A673 (cell line): ENCODE results near the gene TXNDC12. TPM values are rescaled to one million over a fixed set of nuclear protein-coding genes. Genes with fewer than 3 reads are reported as not detected.
"Not testable (repeated sequence)": the region's sequence is repeated elsewhere in the genome, so short reads cannot be mapped to it uniquely, and the experiment has no call there.

Source experiments
- BruUV-seq: library from RNA; stranded (reverse); fragments of 400-500 nt; replicated peaks from 2 replicates; lab custom pipeline; 2021; lab: Mats Ljungman, UMichigan
- CTCF ChIA-PET: fragments of 300-600 bp; sonication (Branson Sonifier 250); formaldehyde crosslinking; loops from one replicate; lab custom pipeline; 2022; ENCODE audit warnings: antibody characterized with exemption; lab: Charles Lee
- POLR2A ChIA-PET: fragments of 300-600 bp; sonication (Branson Sonifier 250); formaldehyde crosslinking; loops from one replicate; lab custom pipeline; 2022; ENCODE audit warnings: antibody characterized with exemption; ENCODE audit not compliant: low non-redundant PET; lab: Charles Lee
- DNase-seq: peaks from one replicate; pipeline ENCODE4 v3.0.0-alpha.2; 2015; ENCODE audit warnings: low spot score
- H3K27ac ChIP-seq: fragments of 200-600 bp; sonication (generic); 2 replicates; pipeline ENCODE4 v1.5.1; 2016; ENCODE audit warnings: mixed run types, low read depth, mild to moderate bottlenecking, mixed read lengths, antibody characterized with exemption, low read length; ENCODE audit not compliant: poor library complexity, severe bottlenecking
- H3K27me3 ChIP-seq: fragments of 200-600 bp; sonication (generic); replicated peaks from 2 replicates; pipeline ENCODE4 v1.6.1; 2017; ENCODE audit warnings: mixed run types, low read depth, mild to moderate bottlenecking, mixed read lengths, antibody characterized with exemption, low read length; ENCODE audit not compliant: insufficient read depth, poor library complexity
- H3K36me3 ChIP-seq: fragments of 200-600 bp; sonication (generic); 2 replicates; pipeline ENCODE4 v1.6.1; 2016; ENCODE audit warnings: mixed run types, mild to moderate bottlenecking, mixed read lengths, antibody characterized with exemption, low read length; ENCODE audit not compliant: insufficient read depth, poor library complexity, severe bottlenecking
- H3K4me1 ChIP-seq: fragments of 200-600 bp; sonication (generic); 2 replicates; pipeline ENCODE4 v1.6.1; 2017; ENCODE audit warnings: mixed run types, mild to moderate bottlenecking, mixed read lengths, antibody characterized with exemption, low read length; ENCODE audit not compliant: insufficient read depth, poor library complexity, severe bottlenecking
- H3K4me3 ChIP-seq: fragments of 200-600 bp; sonication (generic); 2 replicates; pipeline ENCODE4 v1.5.1; 2016; ENCODE audit warnings: low read depth, mixed run types, mild to moderate bottlenecking, mixed read lengths, low read length; ENCODE audit not compliant: poor library complexity, severe bottlenecking
- H3K9me3 ChIP-seq: fragments of 200-600 bp; sonication (generic); 2 replicates; pipeline ENCODE4 v1.6.1; 2016; ENCODE audit warnings: mixed run types, low read depth, mild to moderate bottlenecking, mixed read lengths, antibody characterized with exemption, low read length; ENCODE audit not compliant: poor library complexity, severe bottlenecking
- EZH2 ChIP-seq: fragments of 200-600 bp; sonication (generic); IDR thresholded peaks from 2 replicates; pipeline ENCODE4 v1.6.1; 2017; ENCODE audit warnings: borderline replicate concordance, low read depth, mild to moderate bottlenecking, mixed read lengths, antibody characterized with exemption, low read length; ENCODE audit not compliant: poor library complexity, severe bottlenecking
- intact Hi-C: fragments of 100-400 bp; cut with micrococcal nuclease; formaldehyde crosslinking; loops from one replicate; pipeline ENCODE4 v1.10.0; 2022; ENCODE audit not compliant: unreplicated experiment
- total RNA-seq: library from RNA; stranded (reverse); gene quantifications from 2 replicates; pipeline ENCODE4 v1.2.3, GENCODE V29; 2021
- TF ChIP-seq, protein P1 (sequence below): fragments of 300-800, 200-600 bp; sonication (generic); conservative IDR thresholded peaks from 2 replicates; pipeline ENCODE4 v1.5.1; 2017; ENCODE audit warnings: low read depth, mild to moderate bottlenecking, antibody characterized with exemption, low read length, moderate library complexity, mixed read lengths

The TXNDC12 gene
- total RNA-seq, 1 experiment from 2014 or later: 70.1 TPM

DNA sequence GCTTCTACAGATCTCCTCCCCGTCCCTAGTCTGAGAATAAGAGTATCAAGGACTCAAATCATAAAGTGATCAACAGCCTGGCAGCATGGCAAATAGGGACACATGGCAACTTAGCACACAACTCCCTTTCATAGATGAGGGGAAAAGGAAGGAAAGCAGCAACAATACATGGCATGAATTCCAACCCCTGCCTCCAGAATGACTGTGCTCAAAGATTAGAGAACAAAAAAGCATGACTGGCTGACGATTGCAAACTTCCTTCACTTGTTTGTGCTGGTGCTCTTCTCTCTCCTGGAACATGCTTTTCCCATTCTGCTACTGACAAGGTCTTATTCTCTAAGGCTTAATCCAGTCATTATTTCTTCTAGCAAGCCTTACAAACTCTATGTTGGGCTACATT, 32.9 kb downstream of the TXNDC12 start:
- ChIA-PET POLR2A (no interaction called here), CTCF (no interaction called here)
- no peak for DNase-seq
- H3K27ac ChIP-seq: no peak overlapping the region
- no peaks in the 10 kb centered on the region for H3K4me1 ChIP-seq
- no peak for TF ChIP-seq EZH2
- TF ChIP-seq, protein P1, sequence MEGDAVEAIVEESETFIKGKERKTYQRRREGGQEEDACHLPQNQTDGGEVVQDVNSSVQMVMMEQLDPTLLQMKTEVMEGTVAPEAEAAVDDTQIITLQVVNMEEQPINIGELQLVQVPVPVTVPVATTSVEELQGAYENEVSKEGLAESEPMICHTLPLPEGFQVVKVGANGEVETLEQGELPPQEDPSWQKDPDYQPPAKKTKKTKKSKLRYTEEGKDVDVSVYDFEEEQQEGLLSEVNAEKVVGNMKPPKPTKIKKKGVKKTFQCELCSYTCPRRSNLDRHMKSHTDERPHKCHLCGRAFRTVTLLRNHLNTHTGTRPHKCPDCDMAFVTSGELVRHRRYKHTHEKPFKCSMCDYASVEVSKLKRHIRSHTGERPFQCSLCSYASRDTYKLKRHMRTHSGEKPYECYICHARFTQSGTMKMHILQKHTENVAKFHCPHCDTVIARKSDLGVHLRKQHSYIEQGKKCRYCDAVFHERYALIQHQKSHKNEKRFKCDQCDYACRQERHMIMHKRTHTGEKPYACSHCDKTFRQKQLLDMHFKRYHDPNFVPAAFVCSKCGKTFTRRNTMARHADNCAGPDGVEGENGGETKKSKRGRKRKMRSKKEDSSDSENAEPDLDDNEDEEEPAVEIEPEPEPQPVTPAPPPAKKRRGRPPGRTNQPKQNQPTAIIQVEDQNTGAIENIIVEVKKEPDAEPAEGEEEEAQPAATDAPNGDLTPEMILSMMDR: no peak
- no peak overlapping the region for H3K4me3 ChIP-seq
- no peaks in the 10 kb centered on the region for H3K9me3 ChIP-seq
- H3K27me3 ChIP-seq: no peaks in the 10 kb centered on the region
- peaks cover 45% of the 10 kb centered on the region for H3K36me3 ChIP-seq
- no TSS peak for BruUV-seq
- intact Hi-C loops: no loop called here

- Histone ChIP-seq H3K4me3 (no peak overlapping the region), H3K4me1 (peaks cover 19% of the 10 kb centered on the region), H3K36me3 (no peaks in the 10 kb centered on the region), H3K27me3 (no peaks in the 10 kb centered on the region), H3K9me3 (no peaks in the 10 kb centered on the region), H3K27ac (no peak overlapping the region)
- BruUV-seq: no TSS peak
- intact Hi-C loops: no loop called here
- ChIA-PET POLR2A (no interaction called here), CTCF (no interaction called here)
- no peak for DNase-seq
- TF ChIP-seq EZH2: no peak
- TF ChIP-seq, protein P1: no peak
Measured at GRCh38 chr1:52008071-52008809, 46.8 kb downstream of the TXNDC12 start.

DNA sequence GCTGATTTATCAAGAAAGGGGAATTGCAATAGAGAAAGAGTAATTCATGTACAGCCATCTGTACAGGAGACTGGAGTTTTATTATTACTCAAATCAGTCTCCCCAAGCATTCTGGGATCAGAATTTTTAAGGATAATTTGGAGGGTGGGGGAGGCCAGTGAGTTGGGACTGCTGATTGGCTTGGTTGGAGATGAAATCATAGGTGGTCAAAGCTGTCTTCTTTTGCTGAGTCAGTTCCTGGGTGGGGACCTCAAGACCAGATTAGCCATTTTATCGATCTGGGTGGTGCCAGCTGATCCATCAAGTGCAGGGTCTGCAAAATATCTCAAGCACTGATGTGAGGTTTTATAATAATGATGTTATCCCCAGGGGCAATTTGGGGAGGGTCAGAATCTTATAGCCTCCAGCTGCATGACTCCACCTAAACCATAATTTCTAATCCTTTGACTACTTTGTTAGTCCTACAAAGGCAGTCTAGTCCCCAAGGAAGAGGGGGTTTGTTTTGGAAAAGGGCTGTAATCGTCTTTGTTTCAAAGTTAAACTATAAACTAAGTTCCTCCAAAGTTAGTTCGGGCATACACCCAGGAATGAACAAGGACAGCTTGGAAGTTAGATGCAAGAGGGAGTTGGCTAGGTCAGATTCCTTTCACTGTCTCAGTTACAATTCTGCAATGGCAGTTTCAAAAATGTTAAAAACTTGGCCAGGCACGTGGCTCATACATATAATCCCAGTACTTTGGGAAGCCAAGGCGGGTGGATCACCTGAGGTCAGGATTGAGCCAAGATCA, 47.6 kb downstream of the TXNDC12 start:
- Histone ChIP-seq H3K36me3 (no peaks in the 10 kb centered on the region), H3K4me3 (no peak overlapping the region), H3K27ac (no peak overlapping the region), H3K4me1 (peaks cover 19% of the 10 kb centered on the region), H3K9me3 (no peaks in the 10 kb centered on the region), H3K27me3 (no peaks in the 10 kb centered on the region)
- no peak for TF ChIP-seq EZH2
- TF ChIP-seq, protein P1: no peak
- no peak for DNase-seq
- CTCF ChIA-PET: no interaction called here
- POLR2A ChIA-PET: no interaction called here
- BruUV-seq: no TSS peak
- intact Hi-C loops: no loop called here

DNA sequence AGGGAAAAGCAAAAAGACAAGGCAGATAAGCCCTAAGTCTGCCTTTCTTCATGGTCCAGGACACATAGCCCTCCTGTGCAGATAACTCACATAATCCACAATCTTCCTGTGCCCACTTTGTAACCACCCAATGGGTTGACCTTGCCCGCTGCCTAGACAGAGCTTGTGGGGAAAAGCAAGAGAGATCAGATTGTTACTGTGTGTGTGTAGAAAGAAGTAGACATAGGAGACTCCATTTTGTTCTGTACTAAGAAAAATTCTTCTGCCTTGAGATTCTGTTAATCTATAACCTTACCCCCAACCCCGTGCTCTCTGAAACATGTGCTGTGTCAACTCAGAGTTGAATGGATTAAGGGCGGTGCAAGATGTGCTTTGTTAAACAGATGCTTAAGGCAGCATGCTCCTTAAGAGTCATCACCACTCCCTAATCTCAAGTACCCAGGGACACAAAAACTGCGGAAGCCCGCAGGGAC, 48.9 kb downstream of the TXNDC12 start:
- intact Hi-C loops, H3K27me3 ChIP-seq, H3K36me3 ChIP-seq, H3K4me3 ChIP-seq, BruUV-seq, DNase-seq, H3K9me3 ChIP-seq, CTCF ChIA-PET, POLR2A ChIA-PET, H3K27ac ChIP-seq: not testable (repeated sequence)
- peaks cover 22% of the 10 kb centered on the region for H3K4me1 ChIP-seq

GRCh38 chr1:52005548-52005947, 49.4 kb downstream of the TXNDC12 start:
- BruUV-seq, POLR2A ChIA-PET, intact Hi-C loops, H3K9me3 ChIP-seq, H3K27me3 ChIP-seq, H3K36me3 ChIP-seq, H3K27ac ChIP-seq, CTCF ChIA-PET, H3K4me3 ChIP-seq, DNase-seq: not testable (repeated sequence)
- H3K4me1 ChIP-seq: peaks cover 22% of the 10 kb centered on the region
